ENCODE results near the gene GRID2.

The GRID2 gene

DNA sequence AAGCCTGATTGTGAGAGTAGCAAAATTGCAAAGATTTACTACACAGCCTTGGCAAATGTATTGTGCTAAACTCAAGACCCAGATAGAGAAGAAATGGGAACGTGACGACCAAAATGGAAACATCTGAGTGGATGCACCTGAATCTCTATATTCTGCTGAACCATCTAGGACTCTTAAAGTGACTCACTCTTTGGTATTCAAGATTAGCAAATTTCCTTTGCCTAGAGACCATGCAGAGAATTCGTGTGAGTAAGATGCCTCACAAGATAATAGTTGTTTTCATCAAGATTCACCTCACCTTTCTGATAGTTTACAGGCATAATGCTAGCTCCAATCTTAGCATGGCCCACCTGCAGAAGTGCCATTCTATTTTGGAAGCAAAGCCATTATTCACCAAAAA is 1510.4 kb downstream of the GRID2 start:
- no peak for DNase-seq (ENCODE audit: low spot score)

DNA sequence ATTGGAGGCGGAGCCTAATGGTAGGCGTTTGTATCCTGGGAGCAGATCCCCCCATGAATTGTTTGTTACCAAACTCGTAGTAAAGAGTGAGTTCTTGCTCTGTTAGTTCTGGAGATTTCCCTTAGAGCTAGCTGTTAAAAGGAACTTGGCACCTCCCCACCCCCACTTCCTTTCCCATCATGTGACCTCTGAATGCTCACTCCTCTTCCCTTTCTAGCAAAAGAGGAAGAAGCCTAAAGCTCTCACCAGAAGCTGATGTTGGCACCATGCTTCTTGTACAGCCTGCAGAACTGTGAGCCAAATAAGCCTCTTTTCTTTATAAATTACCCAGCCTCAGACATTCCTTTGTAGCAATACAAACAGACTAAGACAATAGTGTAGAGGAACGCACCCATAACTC is 1511.0 kb downstream of the GRID2 start:
- DNase-seq (ENCODE audit: low spot score) = no peak

Measured in hematopoietic multipotent progenitor cell treated with erythropoietin and hydrocortisone succinate and interleukin-3 and kit ligand, for 17 days (in vitro differentiated cells).